Mucosa of descending colon (tissue), 3 donors: ENCODE results near the gene ACOT7. TPM values are rescaled to one million over a fixed set of nuclear protein-coding genes. Genes with fewer than 3 reads are reported as not detected.

Source experiments
- ATAC-seq: fragments of 200-7000 bp; cut with Tn5 transposase; one replicate; pipeline ENCODE4 v1.9.1; 2020; ENCODE audit warnings: mild to moderate bottlenecking, moderate library complexity
- DNase-seq, 3 donors: peaks; one replicate each; pipeline ENCODE4 v3.0.0-alpha.2; 2020
- H3K36me3 ChIP-seq: fragments of 200-600 bp; one replicate; pipeline ENCODE4 v1.8.0; 2021; ENCODE audit warnings: low read depth, mild to moderate bottlenecking
- H3K4me1 ChIP-seq: fragments of 200-600 bp; one replicate; pipeline ENCODE4 v1.8.0; 2021; ENCODE audit warnings: low read depth, mild to moderate bottlenecking
- H3K4me3 ChIP-seq: fragments of 200-600 bp; one replicate; pipeline ENCODE4 v1.8.0; 2021; ENCODE audit warnings: mild to moderate bottlenecking
- H3K9me3 ChIP-seq: fragments of 200-600 bp; one replicate; pipeline ENCODE4 v1.8.0; 2021; ENCODE audit warnings: mild to moderate bottlenecking
- CTCF ChIP-seq: fragments of 200-600 bp; IDR thresholded peaks from one replicate; pipeline ENCODE4 v1.8.0; 2022; ENCODE audit warnings: antibody characterized with exemption, mild to moderate bottlenecking
- intact Hi-C, 2 donors: fragments of 100-400 bp; cut with DNase I in 1 of 2; cut with micrococcal nuclease in 1 of 2; formaldehyde crosslinking; loops; one replicate each; pipeline versions ENCODE4 v1.11.0 to v1.11.1; 2022; cut with DNase I, micrococcal nuclease
- total RNA-seq, 3 donors: library from RNA; stranded (reverse); fragmentation: NEBNext Ultra II Directional in 2 of 3; extraction: Animal tissue kit (Norgen Biotek cat#: 25700) in 2 of 3; gene quantifications; one replicate each; pipeline versions ENCODE4 v1.2.1 to v1.2.4, GENCODE V29; 2021 to 2023
- donor health status: DM: no; HTN: no; CAD: no; lungs with moderate emphysema.
- donor health status: DM: no; HTN: no; CAD: no.
- donor health status: DM: no; HTN: yes; CAD: no.

The ACOT7 gene
- total RNA-seq, 3 donors from 2014 or later: 37.9 to 60.1 (median 42.7) TPM

- ATAC-seq (no peak), DNase-seq (no peak)
- H3K9me3 ChIP-seq: no peaks in the 10 kb centered on the region
- H3K36me3 ChIP-seq: no peaks in the 10 kb centered on the region
- TF ChIP-seq CTCF: no peak
- intact Hi-C loops: loop anchor here in 1 of 2 donors (10.0 kb wide), 1 partner anchor 165 kb away; no protein-coding TSS in a partner anchor
- H3K4me3 ChIP-seq: no peak overlapping the region
- peaks cover 9% of the 10 kb centered on the region for H3K4me1 ChIP-seq
Measured at GRCh38 chr1:6239950-6240768, 153.4 kb downstream of the ACOT7 start.

- no peak for TF ChIP-seq CTCF
Measured at GRCh38 chr1:6239213-6239752, 154.3 kb downstream of the ACOT7 start.

GRCh38 chr1:6237093-6237492 lies 156.5 kb downstream of the ACOT7 start:
- DNase-seq: no peak
- peaks cover 15% of the 10 kb centered on the region for H3K4me1 ChIP-seq
- H3K36me3 ChIP-seq: no peaks in the 10 kb centered on the region
- intact Hi-C loops: no loop called here
- ATAC-seq: no peak
- no peak overlapping the region for H3K4me3 ChIP-seq
- TF ChIP-seq CTCF: no peak
- H3K9me3 ChIP-seq: no peaks in the 10 kb centered on the region

More at GRCh38 chr1:6239213-6239752, 154.3 kb downstream of the ACOT7 start:
- DNase-seq (no peak), ATAC-seq (no peak)
- Histone ChIP-seq H3K4me1 (peaks cover 17% of the 10 kb centered on the region), H3K36me3 (no peaks in the 10 kb centered on the region), H3K4me3 (no peak overlapping the region), H3K9me3 (no peaks in the 10 kb centered on the region)
- intact Hi-C loops: no loop called here

- Histone ChIP-seq H3K36me3 (no peaks in the 10 kb centered on the region), H3K4me1 (peaks cover 11% of the 10 kb centered on the region), H3K4me3 (peak overlapping the region; percentile 52), H3K9me3 (no peaks in the 10 kb centered on the region)
- TF ChIP-seq CTCF: no peak
- ATAC-seq (peak; percentile 69), DNase-seq (peak; percentile 73 to 80 (median 79))
- intact Hi-C loops: no loop called here
Measured at GRCh38 chr1:6235296-6235677, 158.3 kb downstream of the ACOT7 start.

- ATAC-seq: no peak
Measured at GRCh38 chr1:6234502-6235295, 158.9 kb downstream of the ACOT7 start.

More at GRCh38 chr1:6234502-6235295, 158.9 kb downstream of the ACOT7 start:
- Histone ChIP-seq H3K4me3 (peak overlapping the region; percentile 52), H3K9me3 (no peaks in the 10 kb centered on the region), H3K4me1 (peaks cover 11% of the 10 kb centered on the region), H3K36me3 (no peaks in the 10 kb centered on the region)
- intact Hi-C loops: no loop called here
- TF ChIP-seq CTCF: no peak
- no peak for DNase-seq
